Activated naive CD4-positive, alpha-beta T cell treated with anti-CD3 and anti-CD28 coated beads, Interleukin-2, amount 50 U/mL, for 16 hours (primary cell): Measurements from ENCODE around the gene AMIGO2.
"Not testable (repeated sequence)": the region's sequence is repeated elsewhere in the genome, so short reads cannot be mapped to it uniquely, and the experiment has no call there.

Source experiments
- DNase-seq: peaks from one replicate; pipeline ENCODE4 v3.0.0-alpha.2; 2020

Gene AMIGO2, protein sequence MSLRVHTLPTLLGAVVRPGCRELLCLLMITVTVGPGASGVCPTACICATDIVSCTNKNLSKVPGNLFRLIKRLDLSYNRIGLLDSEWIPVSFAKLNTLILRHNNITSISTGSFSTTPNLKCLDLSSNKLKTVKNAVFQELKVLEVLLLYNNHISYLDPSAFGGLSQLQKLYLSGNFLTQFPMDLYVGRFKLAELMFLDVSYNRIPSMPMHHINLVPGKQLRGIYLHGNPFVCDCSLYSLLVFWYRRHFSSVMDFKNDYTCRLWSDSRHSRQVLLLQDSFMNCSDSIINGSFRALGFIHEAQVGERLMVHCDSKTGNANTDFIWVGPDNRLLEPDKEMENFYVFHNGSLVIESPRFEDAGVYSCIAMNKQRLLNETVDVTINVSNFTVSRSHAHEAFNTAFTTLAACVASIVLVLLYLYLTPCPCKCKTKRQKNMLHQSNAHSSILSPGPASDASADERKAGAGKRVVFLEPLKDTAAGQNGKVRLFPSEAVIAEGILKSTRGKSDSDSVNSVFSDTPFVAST

GRCh38 chr12:47079468-47079980 lies at the start of gene AMIGO2, which contains the start of gene PCED1B:
Gene AMIGO2 (minus strand): TSS chr12:47079959. CDS start chr12:47079002, 957 bp downstream.
Gene PCED1B (plus strand): TSS chr12:47079621. CDS start chr12:47235064, 155,443 bp downstream.
- peak; percentile 66 for DNase-seq

DNA sequence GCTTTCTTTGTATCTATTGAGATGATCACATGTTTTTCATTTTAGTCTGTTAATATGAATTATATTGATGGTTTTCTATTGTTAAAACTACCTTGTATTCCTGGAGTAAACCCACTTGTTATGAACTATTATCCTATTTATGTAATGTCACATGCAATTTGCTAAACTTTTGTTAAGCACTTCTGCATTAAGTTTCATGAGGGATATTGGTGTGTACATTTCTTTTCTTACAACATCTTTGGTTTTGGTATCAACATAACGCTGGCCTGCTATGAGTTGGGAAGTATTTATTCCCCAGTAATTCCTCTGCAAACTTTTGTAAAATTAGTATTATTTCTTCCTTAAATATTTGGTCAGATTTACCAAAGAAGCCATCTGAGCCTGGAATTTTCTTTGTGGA lies 46.5 kb upstream of the AMIGO2 start:
- DNase-seq, result no peak

- no peak for DNase-seq
Observed at GRCh38 chr12:47124451-47124850, 44.7 kb upstream of the AMIGO2 start.

DNA sequence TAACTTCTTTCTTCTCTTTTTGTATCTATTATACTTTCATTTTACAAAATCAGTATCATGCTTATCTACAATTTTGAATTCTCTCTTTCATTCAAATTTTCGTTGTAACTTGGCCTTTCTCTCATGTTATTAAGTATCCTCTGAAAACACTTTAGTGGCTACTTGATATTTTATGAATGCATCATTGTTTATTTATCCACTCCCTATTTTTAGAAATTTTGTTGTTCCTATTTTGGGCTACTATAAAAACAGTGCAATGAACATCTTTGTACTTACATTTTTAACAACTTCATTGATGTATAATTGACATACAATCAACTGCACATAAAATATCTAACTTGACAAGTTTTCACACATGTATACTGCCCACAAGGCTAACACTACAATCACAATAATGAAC lies 44.0 kb upstream of the AMIGO2 start:
- no peak for DNase-seq

- DNase-seq, result no peak
Observed at GRCh38 chr12:47122602-47123001, 42.8 kb upstream of the AMIGO2 start.

DNA sequence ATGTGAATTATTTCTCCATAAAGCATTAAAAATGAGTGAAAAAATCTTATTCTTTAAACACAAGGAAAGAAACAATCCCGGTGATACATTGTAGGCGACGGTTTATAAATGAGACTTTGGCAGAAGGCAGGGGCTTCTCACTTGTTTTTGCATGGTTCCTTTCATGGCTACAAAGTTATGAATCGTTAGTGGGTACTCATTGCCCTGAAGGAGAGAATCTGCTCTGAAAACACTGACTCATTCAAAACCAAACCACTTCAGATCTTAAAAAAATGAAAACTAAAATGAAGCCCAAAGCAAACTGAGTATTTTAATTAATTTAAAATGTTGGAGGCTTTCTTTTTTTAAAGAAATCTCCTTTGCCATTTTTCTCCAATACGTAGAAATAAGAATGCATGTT lies 41.4 kb upstream of the AMIGO2 start:
- no peak for DNase-seq

DNA sequence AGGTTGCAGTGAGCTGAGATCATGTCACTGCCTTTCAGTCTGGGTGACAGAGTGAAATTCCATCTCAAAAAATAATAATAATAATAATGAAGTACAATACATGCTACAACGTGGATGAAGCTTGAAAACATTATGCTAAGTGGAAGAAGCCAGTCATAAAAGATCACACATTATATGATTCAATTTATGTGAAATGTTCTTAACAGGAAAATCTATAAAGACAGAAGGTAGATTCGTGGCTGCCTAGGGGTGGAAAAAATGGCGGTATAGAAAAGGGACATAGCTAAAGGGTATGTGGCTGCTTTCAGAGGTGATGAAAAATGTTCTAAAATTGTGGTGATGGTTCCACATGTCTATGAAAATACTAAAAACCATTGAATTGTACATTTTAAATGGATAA lies 41.0 kb upstream of the AMIGO2 start:
- no peak for DNase-seq

DNA sequence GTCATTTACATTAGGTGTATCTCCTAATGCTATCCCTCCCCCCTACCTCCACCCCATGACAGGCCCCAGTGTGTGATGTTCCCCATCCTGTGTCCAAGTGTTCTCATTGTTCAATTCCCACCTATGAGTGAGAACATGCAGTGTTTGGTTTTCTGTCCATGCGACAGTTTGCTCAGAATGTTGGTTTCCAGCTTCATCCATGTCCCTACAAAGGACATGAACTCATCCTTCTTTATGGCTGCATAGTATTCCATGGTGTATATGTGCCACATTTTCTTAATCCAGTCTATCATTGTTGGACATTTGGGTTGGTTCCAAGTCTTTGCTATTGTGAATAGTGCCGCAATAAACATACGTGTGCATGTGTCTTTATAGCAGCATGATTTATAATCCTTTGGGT lies 37.5 kb upstream of the AMIGO2 start:
- DNase-seq, result not testable (repeated sequence)

DNA sequence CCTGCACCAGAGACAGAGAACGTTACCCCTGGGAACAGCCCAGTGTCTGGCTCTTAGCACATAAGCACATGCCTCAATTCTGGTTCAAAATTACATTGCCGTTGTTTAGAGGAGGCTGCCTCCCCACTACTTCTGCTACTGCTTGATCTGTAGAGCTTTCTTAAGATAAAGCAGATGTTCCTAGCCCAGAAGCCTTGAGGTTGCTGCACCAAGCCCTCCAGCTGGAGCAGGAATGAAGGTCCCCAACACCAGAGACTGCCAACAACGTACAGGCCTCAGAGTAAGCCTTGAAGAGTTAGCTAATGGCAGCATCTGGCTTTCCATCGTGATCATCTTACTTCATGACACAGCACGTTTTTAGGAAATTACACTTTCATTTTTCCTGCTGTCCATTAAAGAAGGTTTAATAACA lies 34.7 kb upstream of the AMIGO2 start:
- no peak for DNase-seq

GRCh38 chr12:47112679-47113078 lies 32.9 kb upstream of the AMIGO2 start:
- DNase-seq, result no peak

- DNase-seq, result no peak
Observed at GRCh38 chr12:47111854-47112253, 32.1 kb upstream of the AMIGO2 start.

GRCh38 chr12:47111392-47111778 lies 31.6 kb upstream of the AMIGO2 start:
- no peak for DNase-seq

GRCh38 chr12:47110718-47111391 lies 31.1 kb upstream of the AMIGO2 start:
- DNase-seq, result no peak

DNA sequence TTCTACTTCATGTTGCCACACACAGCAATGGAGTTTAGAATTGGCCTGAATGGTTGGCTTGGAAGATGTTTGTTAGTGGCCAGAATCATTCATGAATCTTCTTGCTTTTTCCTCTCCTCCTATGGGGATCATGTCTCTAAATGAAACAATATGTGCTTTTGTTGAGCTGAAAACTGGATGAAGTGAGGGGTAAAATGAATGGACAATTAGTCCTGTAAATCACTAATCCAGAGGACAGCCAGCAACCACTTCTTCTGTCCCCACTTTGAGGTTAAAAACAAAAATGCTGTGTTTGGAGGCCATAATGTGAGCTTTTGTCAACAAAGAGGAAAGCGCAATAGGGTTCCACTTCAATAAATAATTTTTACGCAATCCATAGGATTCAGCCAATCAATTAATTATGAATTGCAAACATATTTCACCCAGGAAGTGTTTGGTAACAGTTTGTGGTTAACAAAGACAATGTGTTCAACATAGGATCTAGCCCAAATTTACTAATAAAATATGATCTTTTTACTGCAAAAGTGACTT lies 30.3 kb upstream of the AMIGO2 start:
- no peak for DNase-seq

DNA sequence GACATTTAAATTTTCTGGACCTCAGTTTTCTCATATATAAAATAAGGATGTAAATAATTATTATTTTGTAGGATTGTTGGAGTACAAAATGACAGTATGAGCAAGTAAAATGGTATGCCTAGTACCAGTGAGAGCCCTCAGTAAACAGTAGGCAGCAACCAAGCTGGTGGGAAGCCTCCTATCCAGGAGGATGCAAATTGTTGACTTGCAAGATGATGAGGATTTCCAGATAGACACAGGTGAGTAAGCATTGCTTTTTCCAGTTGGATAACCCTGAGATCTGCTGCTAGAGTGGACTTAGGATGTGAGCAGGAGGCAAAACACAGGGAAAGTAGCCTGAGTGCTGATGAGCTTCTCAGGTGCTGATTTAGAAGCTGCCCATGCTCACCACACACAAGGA lies 28.2 kb upstream of the AMIGO2 start:
- DNase-seq, result no peak

DNA sequence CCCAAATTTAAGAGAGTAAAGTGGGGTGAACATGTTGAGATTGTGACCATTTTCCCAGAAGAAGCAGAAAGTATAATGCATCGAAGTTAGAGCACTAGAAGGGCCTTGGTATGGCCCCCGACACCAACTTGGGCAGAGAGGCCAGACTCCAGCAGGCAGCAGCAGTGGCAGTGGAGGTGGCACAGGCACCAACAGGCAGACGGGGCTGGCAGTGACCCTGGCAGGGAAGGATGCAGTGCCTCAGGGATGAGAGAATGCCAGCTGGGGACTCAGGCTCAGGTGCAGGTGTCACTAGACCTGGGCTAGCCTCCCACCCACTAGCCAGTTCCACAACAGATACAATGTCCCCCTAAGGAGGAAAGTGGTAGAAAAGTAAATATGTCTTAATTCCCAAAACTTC lies 27.7 kb upstream of the AMIGO2 start:
- no peak for DNase-seq

DNA sequence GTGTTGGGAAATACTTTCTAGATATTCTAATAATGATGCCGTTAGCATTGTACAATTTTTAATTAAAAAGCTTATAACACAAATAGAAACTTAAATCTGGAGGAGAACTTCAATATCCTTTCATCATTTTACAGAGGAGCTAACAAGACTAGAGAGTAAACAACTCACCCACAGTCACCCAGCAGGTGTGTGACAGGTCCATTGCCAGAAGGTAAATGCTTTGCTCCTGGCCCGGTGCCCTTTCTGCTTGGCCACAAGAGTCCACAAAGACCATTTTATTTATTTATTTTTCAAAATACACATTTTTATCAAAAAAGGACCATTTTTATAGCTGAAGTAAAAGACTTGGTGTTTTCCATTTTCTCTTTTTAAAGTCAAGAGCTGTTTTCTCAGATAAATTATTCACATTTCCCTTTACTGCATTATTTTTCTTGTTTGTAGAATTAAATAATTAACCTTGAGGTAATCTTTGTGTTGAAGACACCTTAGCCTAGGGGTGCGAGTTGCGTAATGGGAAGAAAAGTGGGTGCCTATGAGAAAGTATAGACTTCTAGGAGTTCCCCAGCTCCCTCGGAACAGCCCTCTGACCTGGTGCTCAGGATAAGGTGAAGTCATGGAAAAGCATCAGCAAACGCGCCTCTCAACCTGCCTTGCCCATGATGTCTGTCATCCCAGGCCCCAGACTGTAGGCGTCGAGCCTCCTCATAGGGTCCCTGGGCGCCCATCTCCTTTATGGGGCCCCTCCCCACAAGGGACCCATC lies 26.3 kb upstream of the AMIGO2 start:
- no peak for DNase-seq

GRCh38 chr12:47102845-47103651 lies 23.3 kb upstream of the AMIGO2 start:
- DNase-seq, result no peak

DNA sequence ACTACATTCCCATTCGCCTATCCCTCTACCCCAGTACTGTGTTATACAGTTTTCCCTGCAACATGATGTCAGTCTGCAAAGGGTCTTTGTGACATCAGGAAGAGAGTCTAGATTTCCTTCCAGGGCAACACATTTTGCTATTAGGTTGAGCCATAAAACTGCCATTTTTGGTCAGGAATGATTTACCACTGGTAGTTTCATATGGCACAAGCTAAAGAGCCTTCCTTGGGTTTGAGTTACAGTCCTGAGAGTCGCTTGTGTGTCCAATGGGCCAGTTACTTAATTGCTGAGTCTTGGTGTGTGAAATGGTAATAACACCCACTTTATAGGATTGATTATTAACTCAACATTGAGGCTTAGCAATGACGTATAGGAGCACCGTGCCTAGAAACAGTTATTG lies 22.6 kb upstream of the AMIGO2 start:
- DNase-seq, result no peak

DNA sequence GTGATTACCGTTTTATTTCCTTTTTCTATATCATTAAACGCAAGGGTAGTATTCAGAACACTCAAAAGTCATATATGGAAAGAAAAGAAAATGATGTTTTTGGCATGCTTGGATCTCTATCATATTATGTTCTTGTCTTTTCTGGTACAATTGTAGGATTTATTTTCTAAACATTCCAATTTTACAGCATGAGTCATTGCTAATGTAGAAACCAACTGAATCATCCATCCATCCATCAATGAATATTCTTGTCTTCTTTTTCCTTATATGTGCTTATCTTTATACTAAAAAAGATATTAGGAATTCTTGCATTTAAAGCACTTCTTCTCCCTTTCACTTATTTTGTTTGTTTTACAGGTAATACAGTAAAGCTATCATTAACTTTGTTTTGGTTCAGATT lies 20.4 kb upstream of the AMIGO2 start:
- DNase-seq, result no peak

DNA sequence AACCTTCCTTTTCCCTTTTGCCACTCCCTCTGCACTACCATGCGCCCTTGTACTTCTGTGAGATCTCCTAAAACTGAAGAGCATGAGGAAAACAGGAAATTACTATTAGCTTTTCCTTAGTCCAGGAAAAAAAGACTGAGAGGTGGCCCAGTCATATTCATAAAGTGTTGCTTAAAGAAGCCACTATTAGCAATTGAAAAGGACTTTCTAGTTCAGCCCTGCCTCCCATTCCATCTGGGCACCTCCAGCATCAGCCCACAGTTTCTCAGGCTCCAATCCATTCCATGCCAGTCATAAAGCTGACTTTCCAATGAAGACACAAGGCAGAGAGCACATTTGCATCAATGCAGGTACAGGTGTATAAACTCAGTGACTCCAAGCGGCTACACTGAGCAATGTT lies 19.9 kb upstream of the AMIGO2 start:
- no peak for DNase-seq

DNA sequence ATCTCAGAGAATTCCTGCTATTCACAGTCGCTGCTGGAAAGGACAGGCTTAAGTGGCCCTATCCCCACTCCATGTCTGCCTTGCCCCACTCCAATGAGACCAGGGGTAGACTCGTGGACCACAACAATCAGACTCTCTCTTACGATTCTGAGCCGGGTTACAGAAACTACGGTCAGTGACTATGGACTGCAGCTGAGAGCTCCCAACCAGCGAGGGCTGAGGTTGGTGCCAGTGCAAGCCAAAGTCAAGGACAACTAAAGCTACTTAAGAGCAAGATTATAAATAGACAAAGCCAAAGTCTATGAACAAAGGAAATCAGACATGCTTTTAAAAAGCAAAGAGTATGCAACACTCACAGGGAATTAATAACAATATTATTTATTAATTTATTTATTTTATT lies 18.3 kb upstream of the AMIGO2 start:
- DNase-seq, result no peak
